B cell (primary cell): ENCODE data around the gene ADI1.

Source experiments
- EZH2 ChIP-seq: IDR thresholded peaks from 2 replicates; pipeline ENCODE4 v1.6.1; 2012; ENCODE audit warnings: borderline replicate concordance, low read depth, mild to moderate bottlenecking, moderate library complexity, low read length; ENCODE audit not compliant: insufficient read depth, poor library complexity, severe bottlenecking
- TF ChIP-seq, protein P1 (sequence below): fragments of 200-600 bp; IDR thresholded peaks from one replicate; pipeline ENCODE4 v1.8.0; 2022; ENCODE audit warnings: antibody characterized with exemption, mild to moderate bottlenecking

DNA sequence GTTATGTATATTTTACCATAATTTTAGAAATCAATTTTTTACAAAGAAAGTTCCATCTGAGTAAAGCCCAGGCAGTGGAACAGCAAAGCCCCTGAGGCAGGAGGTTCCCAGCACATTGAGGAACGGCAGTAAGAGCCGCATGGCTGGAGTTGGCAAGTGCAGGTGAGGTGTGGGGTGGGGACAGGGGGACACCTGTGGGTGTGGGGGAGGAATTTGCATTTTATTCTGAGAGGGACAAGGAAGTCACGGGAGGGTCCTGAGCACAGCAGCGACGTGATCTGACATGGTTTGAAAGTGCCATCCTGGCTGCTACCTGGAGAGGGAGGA is 16.1 kb upstream of the ADI1 start:
- TF ChIP-seq, protein P1, sequence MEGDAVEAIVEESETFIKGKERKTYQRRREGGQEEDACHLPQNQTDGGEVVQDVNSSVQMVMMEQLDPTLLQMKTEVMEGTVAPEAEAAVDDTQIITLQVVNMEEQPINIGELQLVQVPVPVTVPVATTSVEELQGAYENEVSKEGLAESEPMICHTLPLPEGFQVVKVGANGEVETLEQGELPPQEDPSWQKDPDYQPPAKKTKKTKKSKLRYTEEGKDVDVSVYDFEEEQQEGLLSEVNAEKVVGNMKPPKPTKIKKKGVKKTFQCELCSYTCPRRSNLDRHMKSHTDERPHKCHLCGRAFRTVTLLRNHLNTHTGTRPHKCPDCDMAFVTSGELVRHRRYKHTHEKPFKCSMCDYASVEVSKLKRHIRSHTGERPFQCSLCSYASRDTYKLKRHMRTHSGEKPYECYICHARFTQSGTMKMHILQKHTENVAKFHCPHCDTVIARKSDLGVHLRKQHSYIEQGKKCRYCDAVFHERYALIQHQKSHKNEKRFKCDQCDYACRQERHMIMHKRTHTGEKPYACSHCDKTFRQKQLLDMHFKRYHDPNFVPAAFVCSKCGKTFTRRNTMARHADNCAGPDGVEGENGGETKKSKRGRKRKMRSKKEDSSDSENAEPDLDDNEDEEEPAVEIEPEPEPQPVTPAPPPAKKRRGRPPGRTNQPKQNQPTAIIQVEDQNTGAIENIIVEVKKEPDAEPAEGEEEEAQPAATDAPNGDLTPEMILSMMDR = no peak
- no peak for TF ChIP-seq EZH2
